ENCODE measurements around the gene SELP. TPM values are rescaled to one million over a fixed set of nuclear protein-coding genes. Genes with fewer than 3 reads are reported as not detected.

The SELP gene
- total and polyA plus RNA-seq, 2 of the 8 experiments (the other 6 are each of a cell fraction or from before 2014, with no cell fraction given) = not detected

GRCh38 chr1:169653873-169654272, 23.9 kb upstream of the SELP start (continued):
- TF ChIP-seq EZH2 (IDR thresholded peaks at IDR 0.05; ENCODE audit: low read depth, low read length, severe bottlenecking) = no peak
- no peak for TF ChIP-seq RFX5 (IDR thresholded peaks at IDR 0.05; ENCODE audit: borderline replicate concordance, low read depth, low read length)
- no peak for TF ChIP-seq CHD1 (IDR thresholded peaks at IDR 0.05; ENCODE audit: low read depth, low read length)
